ENCODE data around the gene TMEM40. TPM values are rescaled to one million over a fixed set of nuclear protein-coding genes. Genes with fewer than 3 reads are reported as not detected.
"Not testable (repeated sequence)": the region's sequence is repeated elsewhere in the genome, so short reads cannot be mapped to it uniquely, and the experiment has no call there.

Gene TMEM40
- polyA plus RNA-seq, 6 donors from 2014 or later = 0.92 to 2.7 (median 2.2) TPM; not detected in 1

GRCh38 chr3:12737319-12737718 lies 21.7 kb downstream of the TMEM40 start:
- Mint-ChIP-seq H3K27me3 (peaks cover 1 to 36% (median 36%) of the 10 kb centered on the region in 3 donors), H3K4me1 (peaks cover 0 to 7% (median 0%) of the 10 kb centered on the region in 3 donors), H3K4me3 (no peak overlapping the region), H3K36me3 (peaks cover 0 to 6% of the 10 kb centered on the region in 2 donors), H3K9me3 (no peaks in the 10 kb centered on the region), H3K27ac (peak overlapping the region in 1 of 6 donors; percentile 38)
- DNase-seq = no peak
- no peak for ATAC-seq (ENCODE audit: low read depth in 2 of 2)

- Mint-ChIP-seq H3K27ac (no peak overlapping the region), H3K9me3 (no peaks in the 10 kb centered on the region), H3K27me3 (peaks cover 8 to 30% (median 25%) of the 10 kb centered on the region in 3 donors), H3K36me3 (peaks cover 0 to 7% of the 10 kb centered on the region in 2 donors), H3K4me1 (peaks cover 7% of the 10 kb centered on the region in 3 donors), H3K4me3 (no peak overlapping the region)
- DNase-seq = no peak
- ATAC-seq (ENCODE audit: low read depth in 2 of 2) = no peak
Measured at GRCh38 chr3:12734960-12735359, 24.1 kb downstream of the TMEM40 start.

GRCh38 chr3:12733566-12733965 lies 25.5 kb downstream of the TMEM40 start:
- ATAC-seq (ENCODE audit: low read depth in 2 of 2) = no peak
- Mint-ChIP-seq H3K36me3 (peaks cover 0 to 7% of the 10 kb centered on the region in 2 donors), H3K4me3 (no peak overlapping the region), H3K27me3 (peaks cover 8 to 30% (median 25%) of the 10 kb centered on the region in 3 donors), H3K4me1 (peaks cover 7 to 11% (median 10%) of the 10 kb centered on the region in 3 donors), H3K9me3 (no peaks in the 10 kb centered on the region), H3K27ac (no peak overlapping the region)
- no peak for DNase-seq

GRCh38 chr3:12730506-12731242 lies 28.4 kb downstream of the TMEM40 start:
- Mint-ChIP-seq H3K4me3 (no peak overlapping the region), H3K27ac (peak overlapping the region in 1 of 6 donors; percentile 4), H3K9me3 (no peaks in the 10 kb centered on the region), H3K27me3 (peaks cover 8 to 25% (median 11%) of the 10 kb centered on the region in 3 donors), H3K36me3 (peaks cover 0 to 7% of the 10 kb centered on the region in 2 donors), H3K4me1 (peaks cover 0 to 11% (median 11%) of the 10 kb centered on the region in 3 donors)
- no peak for ATAC-seq (ENCODE audit: low read depth in 2 of 2)
- no peak for DNase-seq

- H3K9me3 Mint-ChIP-seq = no peaks in the 10 kb centered on the region
- no peak overlapping the region for H3K4me3 Mint-ChIP-seq
- DNase-seq (no peak), ATAC-seq (ENCODE audit: low read depth in 2 of 2) (no peak)
- peaks cover 0 to 11% (median 11%) of the 10 kb centered on the region in 3 donors for H3K4me1 Mint-ChIP-seq
- peaks cover 11 to 24% (median 18%) of the 10 kb centered on the region in 3 donors for H3K27me3 Mint-ChIP-seq
- peaks cover 0 to 7% of the 10 kb centered on the region in 2 donors for H3K36me3 Mint-ChIP-seq
- no peak overlapping the region for H3K27ac Mint-ChIP-seq
Measured at GRCh38 chr3:12729051-12729651, 29.9 kb downstream of the TMEM40 start.

GRCh38 chr3:12727937-12728336 lies 31.1 kb downstream of the TMEM40 start:
- H3K4me1 Mint-ChIP-seq = peaks cover 0 to 11% (median 11%) of the 10 kb centered on the region in 3 donors
- ATAC-seq (ENCODE audit: low read depth in 2 of 2) = no peak
- H3K9me3 Mint-ChIP-seq = no peaks in the 10 kb centered on the region
- H3K4me3 Mint-ChIP-seq = no peak overlapping the region
- DNase-seq = no peak
- H3K36me3 Mint-ChIP-seq = peaks cover 0 to 7% of the 10 kb centered on the region in 2 donors
- H3K27me3 Mint-ChIP-seq = peaks cover 11 to 22% (median 18%) of the 10 kb centered on the region in 3 donors
- H3K27ac Mint-ChIP-seq = no peak overlapping the region

- Mint-ChIP-seq H3K27me3 (peaks cover 11 to 18% (median 13%) of the 10 kb centered on the region in 3 donors), H3K9me3 (no peaks in the 10 kb centered on the region), H3K4me3 (no peak overlapping the region), H3K27ac (peak overlapping the region in 1 of 6 donors; percentile 84), H3K36me3 (peaks cover 0 to 2% of the 10 kb centered on the region in 2 donors), H3K4me1 (peaks cover 0 to 11% (median 11%) of the 10 kb centered on the region in 3 donors)
- DNase-seq (no peak), ATAC-seq (ENCODE audit: low read depth in 2 of 2) (no peak)
Measured at GRCh38 chr3:12727481-12727880, 31.6 kb downstream of the TMEM40 start.

GRCh38 chr3:12725436-12725835 lies 33.6 kb downstream of the TMEM40 start:
- no peak for DNase-seq
- H3K36me3 Mint-ChIP-seq = no peaks in the 10 kb centered on the region
- no peak for ATAC-seq (ENCODE audit: low read depth in 2 of 2)
- peaks cover 3 to 14% (median 8%) of the 10 kb centered on the region in 3 donors for H3K4me1 Mint-ChIP-seq
- H3K4me3 Mint-ChIP-seq = no peak overlapping the region
- no peaks in the 10 kb centered on the region for H3K9me3 Mint-ChIP-seq
- no peak overlapping the region for H3K27ac Mint-ChIP-seq
- H3K27me3 Mint-ChIP-seq = peaks cover 8 to 18% (median 10%) of the 10 kb centered on the region in 3 donors

- Mint-ChIP-seq H3K4me1 (peaks cover 5 to 14% (median 9%) of the 10 kb centered on the region in 3 donors), H3K27me3 (peaks cover 8 to 18% (median 10%) of the 10 kb centered on the region in 3 donors), H3K4me3 (no peak overlapping the region), H3K27ac (no peak overlapping the region), H3K9me3 (no peaks in the 10 kb centered on the region), H3K36me3 (no peaks in the 10 kb centered on the region)
- ATAC-seq (ENCODE audit: low read depth in 2 of 2) = no peak
- DNase-seq = no peak
Measured at GRCh38 chr3:12724794-12725193, 34.3 kb downstream of the TMEM40 start.

GRCh38 chr3:12723362-12723761 lies 35.7 kb downstream of the TMEM40 start:
- DNase-seq; H3K9me3 Mint-ChIP-seq; ATAC-seq (ENCODE audit: low read depth in 2 of 2); H3K36me3 Mint-ChIP-seq: not testable (repeated sequence)
- H3K27ac Mint-ChIP-seq = peak overlapping the region in 1 of 6 donors; percentile 42
- H3K4me1 Mint-ChIP-seq = peaks cover 7 to 18% (median 15%) of the 10 kb centered on the region in 3 donors
- peaks cover 8 to 18% (median 10%) of the 10 kb centered on the region in 3 donors for H3K27me3 Mint-ChIP-seq
- peak overlapping the region in 1 of 8 donors; percentile 7 for H3K4me3 Mint-ChIP-seq

GRCh38 chr3:12722226-12722625 lies 36.8 kb downstream of the TMEM40 start:
- no peak for ATAC-seq (ENCODE audit: low read depth in 2 of 2)
- Mint-ChIP-seq H3K27ac (peak overlapping the region in 1 of 6 donors; percentile 70), H3K27me3 (peaks cover 8 to 18% (median 10%) of the 10 kb centered on the region in 3 donors), H3K9me3 (no peaks in the 10 kb centered on the region), H3K36me3 (no peaks in the 10 kb centered on the region), H3K4me1 (peaks cover 7 to 18% (median 15%) of the 10 kb centered on the region in 3 donors), H3K4me3 (no peak overlapping the region)
- no peak for DNase-seq

- Mint-ChIP-seq H3K4me3 (peak overlapping the region; percentile 24 to 85 (median 64)), H3K9me3 (no peaks in the 10 kb centered on the region), H3K27ac (peak overlapping the region; percentile 87 to 98 (median 90)), H3K36me3 (no peaks in the 10 kb centered on the region), H3K4me1 (peaks cover 7 to 18% (median 15%) of the 10 kb centered on the region in 3 donors), H3K27me3 (peaks cover 9 to 11% (median 10%) of the 10 kb centered on the region in 3 donors)
- DNase-seq (peak; percentile 75), ATAC-seq (ENCODE audit: low read depth in 2 of 2) (peak; percentile 93 to 94)
Measured at GRCh38 chr3:12719984-12720898, 38.8 kb downstream of the TMEM40 start.

- no peaks in the 10 kb centered on the region for H3K36me3 Mint-ChIP-seq
- peak in 1 of 2 donors; percentile 19 for ATAC-seq (ENCODE audit: low read depth in 2 of 2)
- H3K27me3 Mint-ChIP-seq = peaks cover 4 to 9% (median 9%) of the 10 kb centered on the region in 3 donors
- no peak for DNase-seq
- H3K27ac Mint-ChIP-seq = peak overlapping the region; percentile 87 to 98 (median 90)
- peaks cover 7 to 18% (median 15%) of the 10 kb centered on the region in 3 donors for H3K4me1 Mint-ChIP-seq
- H3K4me3 Mint-ChIP-seq = peak overlapping the region in 7 of 8 donors; percentile 30 to 85 (median 66)
- no peaks in the 10 kb centered on the region for H3K9me3 Mint-ChIP-seq
Measured at GRCh38 chr3:12719541-12719940, 39.5 kb downstream of the TMEM40 start.
